Activated effector memory CD4-positive, alpha-beta T cell treated with Interleukin-2 at 50 U/mL for 16 hours (primary cell): ENCODE measurements around the gene NINJ1.

Experiments used
- DNase-seq: peaks from one replicate; pipeline ENCODE4 v3.0.0-alpha.2; 2020

NINJ1 gene

DNA sequence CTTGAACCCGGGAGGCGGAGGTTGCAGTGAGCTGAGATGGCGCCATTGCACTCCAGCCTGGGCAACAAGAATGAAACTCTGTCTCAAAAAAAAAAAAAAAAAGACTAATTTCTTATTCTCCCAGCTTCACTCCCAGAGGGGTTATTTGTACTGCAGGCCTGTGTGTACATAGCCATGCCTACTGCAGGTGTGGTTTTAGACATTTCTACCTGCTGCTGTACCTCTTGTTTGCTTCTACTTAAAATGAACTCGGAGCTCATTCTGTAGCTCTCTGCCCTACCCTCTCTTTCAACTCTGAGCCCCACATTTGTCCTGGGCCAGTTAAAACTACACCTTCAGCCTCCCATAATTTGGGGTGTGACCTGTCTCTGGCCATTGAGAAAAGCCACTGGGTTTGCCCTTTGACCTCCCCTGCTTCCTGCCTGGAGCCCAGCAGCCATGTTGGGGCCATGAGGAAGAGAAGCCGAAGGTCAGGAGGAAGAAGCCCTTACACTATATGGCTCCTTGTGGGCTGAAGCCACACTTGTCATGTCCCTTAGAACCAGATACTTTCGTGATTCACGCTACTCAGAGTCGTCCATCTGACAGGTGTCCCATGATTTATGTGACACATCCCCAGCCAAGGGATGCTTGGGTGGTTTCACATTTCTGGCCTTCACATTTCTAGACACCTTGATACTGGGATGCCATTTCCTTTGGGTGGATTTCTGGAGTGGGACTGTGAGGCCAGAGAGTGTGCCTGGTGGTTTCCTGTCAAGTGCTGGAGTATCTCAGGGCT, 47.4 kb downstream of the NINJ1 start:
- no peak for DNase-seq

DNA sequence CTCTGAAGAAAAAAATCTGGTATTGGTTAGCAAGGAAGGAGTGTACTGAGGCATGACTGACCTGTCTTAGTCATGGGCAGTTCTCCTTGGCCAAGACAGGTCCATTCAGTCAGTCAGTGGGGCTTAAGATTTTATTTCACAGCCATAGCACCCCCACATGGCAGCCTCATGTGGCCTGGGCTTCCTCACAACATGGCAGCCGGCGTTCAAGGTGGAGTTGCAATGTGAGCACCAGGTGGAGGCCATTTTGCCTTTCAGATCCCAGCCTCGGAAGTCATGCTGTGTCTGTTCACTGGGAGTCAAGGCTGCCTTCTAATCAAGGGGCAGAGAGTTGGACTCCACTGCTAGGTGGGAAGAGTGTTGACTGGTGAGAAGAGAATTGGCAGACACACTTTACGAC, 48.4 kb downstream of the NINJ1 start:
- DNase-seq = no peak

DNA sequence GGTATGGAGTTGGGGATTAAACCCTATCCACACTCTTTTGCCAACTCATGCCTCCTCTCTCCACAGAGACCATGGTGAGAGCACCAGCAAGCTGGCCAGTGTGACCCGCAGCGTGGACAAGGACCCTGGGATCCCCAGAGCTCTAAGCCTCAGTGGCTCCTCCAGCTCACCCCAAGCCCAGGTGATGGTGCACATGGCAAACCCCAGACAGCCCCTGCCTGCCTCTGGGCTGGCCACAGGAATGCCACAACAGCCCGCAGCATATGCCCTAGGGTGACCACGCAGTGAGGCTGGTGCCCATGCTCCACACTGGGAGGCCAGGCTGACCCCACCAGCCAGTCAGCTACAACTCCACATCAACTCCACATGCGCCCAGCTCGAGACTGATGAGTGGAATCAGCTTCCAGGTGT, 49.6 kb downstream of the NINJ1 start:
- DNase-seq = no peak

DNA sequence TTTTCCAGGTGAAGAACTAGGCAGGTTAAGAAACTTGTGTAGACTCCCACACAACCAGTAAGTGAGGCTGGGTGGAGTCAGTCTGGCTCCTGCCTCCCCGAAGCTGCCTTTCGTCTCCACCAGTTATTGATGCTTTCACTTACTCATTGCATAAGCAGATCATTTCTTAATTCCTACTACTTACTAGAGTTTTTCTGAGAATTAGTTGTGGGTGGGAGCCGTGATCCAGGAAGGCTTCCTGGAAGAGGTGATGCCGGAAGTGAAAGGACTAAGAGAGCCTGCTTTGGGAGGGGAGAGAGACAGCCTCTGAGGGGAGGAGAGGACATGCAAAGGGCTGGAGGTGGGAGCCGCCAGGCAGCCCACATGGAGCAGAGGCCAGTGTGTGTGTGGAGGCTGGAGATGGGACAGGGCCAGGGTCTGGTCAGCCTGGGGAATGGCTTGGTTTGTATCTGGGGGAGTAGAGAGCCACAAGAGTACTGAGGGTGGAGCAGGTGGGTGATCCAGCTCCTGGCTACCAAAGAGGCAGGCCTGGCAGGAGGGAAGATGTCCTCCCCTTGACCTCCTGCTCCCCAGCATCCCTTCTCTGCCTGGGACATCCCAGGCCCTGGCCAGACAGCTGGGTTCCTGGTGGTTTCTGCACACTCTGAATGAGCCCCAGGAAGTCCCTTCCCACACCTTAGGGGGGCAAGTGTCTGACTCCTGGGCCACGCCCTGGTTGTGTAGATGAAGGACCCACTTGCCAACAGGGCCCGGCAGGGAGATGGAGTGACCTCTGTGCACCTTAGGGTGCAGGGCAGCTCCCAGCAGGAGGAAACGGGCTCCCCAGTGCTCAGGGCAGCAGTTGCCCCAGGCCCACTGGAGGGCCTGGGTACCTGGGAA, 50.2 kb downstream of the NINJ1 start:
- no peak for DNase-seq

DNA sequence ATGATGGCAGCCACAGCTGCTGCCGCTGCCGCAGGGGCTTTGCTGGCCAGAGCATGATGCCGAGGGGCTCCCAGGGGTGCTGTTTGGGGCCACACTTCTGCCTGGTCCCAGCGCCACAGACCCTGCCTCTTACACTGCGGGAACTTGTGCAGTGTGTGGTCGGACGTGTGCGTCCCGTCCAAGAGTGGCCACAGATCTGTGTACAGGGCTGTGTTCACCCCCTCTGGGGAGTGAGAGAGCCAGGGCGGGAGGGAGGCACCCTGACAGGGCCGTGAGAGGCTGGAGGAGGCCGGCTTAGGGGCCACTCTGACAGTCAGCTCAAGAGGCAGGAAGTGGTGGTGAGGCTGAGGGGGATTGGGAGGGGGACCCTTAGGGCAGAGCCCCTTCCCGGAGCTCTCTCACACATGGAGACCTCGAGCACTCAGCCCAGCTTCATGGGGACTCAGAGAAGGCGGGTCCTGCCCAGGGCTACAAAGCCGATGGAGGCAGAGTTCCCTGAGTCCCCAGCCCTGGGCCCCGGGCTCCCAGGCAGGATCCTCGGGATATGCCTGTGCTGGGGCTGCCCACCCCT, 51.1 kb downstream of the NINJ1 start:
- DNase-seq = no peak

DNA sequence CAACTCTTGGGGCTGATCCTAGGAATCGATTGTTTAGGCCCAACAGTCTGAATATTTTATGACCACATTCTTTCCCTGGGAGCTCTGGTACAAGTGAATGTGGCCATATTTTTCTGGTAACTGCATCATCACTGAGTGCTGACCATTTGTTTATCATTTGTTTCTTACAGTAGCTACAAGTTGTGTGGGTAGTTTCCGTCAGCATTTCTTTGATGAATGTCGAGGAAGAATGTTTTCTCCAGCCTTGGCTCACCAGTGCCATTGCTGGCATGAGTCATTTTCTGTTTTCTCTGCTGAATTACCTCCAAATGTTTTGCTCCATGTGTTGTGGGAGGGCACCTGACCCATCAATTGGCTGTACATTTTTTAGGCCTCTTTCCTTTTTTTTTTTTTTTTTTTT, 52.1 kb downstream of the NINJ1 start:
- DNase-seq = no peak

GRCh38 chr9:93081081-93081529, 52.9 kb downstream of the NINJ1 start:
- no peak for DNase-seq

- no peak for DNase-seq
Measured at GRCh38 chr9:93080406-93080805, 53.6 kb downstream of the NINJ1 start.

DNA sequence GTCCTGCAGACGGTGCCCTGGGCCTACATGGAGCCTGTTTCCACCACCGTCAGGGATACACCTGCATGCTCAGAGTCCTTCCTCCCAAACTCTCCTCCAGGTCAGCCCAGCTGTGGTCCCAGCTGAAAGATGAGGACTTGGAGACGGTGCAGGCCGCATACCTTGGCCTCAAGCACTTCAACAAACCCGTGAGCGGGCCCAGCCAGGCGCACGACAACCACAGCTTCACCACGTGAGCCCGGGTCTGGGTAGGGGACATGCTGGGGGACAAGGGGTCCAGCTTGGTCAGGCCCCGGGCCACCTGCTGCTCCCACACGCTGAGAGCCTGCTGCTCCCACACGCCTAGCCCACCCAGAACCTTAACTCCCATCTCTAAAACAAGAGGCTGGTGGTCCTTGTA, 54.7 kb downstream of the NINJ1 start:
- DNase-seq = no peak

- no peak for DNase-seq
Measured at GRCh38 chr9:93077811-93078210, 56.2 kb downstream of the NINJ1 start.

- no peak for DNase-seq
Measured at GRCh38 chr9:93077367-93077766, 56.7 kb downstream of the NINJ1 start.

- DNase-seq = no peak
Measured at GRCh38 chr9:93076792-93077128, 57.3 kb downstream of the NINJ1 start.

DNA sequence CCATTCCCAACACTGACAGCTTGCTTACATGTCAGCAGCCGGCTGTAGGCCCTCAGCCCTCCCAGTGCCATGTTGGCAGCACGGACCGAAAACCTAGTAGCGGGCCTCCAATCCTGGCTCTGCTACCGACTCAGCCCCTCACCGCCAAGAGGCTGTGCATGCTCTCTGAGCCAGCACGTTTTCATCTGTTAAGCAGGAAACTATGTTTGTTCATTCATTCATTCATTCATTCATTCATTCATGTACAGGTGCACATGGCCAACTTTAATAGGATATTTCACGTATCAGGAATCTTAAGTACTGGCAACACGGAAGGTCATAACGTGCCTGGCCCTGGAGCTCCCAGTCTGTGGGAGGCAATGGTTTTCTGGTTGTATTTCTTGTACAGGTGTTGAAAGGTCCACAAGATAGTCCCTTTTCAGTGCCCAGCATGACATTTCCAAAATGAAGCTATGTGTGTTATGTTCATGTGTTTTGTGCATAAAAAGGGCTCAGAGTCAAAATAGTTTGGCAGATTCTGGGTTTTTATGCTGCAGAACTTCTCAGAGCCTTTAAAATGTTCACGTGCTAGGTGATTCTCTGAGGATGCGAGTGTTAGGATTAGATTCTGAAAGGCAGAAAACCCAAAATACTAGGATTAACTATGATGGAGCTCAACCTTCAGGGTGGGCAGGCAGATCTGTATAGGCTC, 57.8 kb downstream of the NINJ1 start:
- DNase-seq = no peak

DNA sequence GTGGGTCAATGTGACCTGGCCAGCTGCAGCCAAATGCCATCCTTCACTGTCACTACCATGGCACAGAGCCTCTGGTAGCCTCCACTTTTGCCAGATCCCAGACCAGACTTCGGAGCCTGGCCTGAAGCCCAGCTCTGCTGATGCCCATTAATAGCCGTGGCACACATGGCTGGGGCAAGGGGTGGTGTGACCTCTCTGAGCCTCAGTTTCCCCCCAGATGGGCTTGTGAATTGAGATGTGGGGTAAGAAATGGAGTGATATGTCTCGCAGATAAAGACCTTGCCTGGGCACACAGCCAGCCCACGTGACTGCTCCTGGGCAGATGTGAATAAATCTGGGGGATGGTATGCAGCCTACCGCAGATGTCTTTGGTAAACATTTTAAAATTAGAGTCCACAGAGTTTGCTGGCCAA, 61.7 kb downstream of the NINJ1 start:
- DNase-seq = no peak
